Type B pancreatic cell (in vitro differentiated cells): ENCODE results near the gene NEO1. TPM values are rescaled to one million over a fixed set of nuclear protein-coding genes. Genes with fewer than 3 reads are reported as not detected.

ENCODE experiments used
- DNase-seq: peaks from one replicate; pipeline ENCODE4 v3.0.0; 2021; ENCODE audit warnings: mixed read lengths; ENCODE audit not compliant: unreplicated experiment; ENCODE audit errors: extremely low spot score
- H3K27ac Mint-ChIP-seq: 2 replicates; pipeline ENCODE4 v1.8.0; 2021; ENCODE audit warnings: mild to moderate bottlenecking, mixed read lengths
- H3K27me3 Mint-ChIP-seq: 2 replicates; pipeline ENCODE4 v1.8.0; 2021; ENCODE audit warnings: mixed read lengths
- H3K36me3 Mint-ChIP-seq: 2 replicates; pipeline ENCODE4 v1.8.0; 2021; ENCODE audit warnings: mixed read lengths
- H3K4me1 Mint-ChIP-seq: one replicate; pipeline ENCODE4 v1.8.0; 2021; ENCODE audit warnings: mixed read lengths; ENCODE audit not compliant: unreplicated experiment
- H3K4me3 Mint-ChIP-seq: 2 replicates; pipeline ENCODE4 v1.8.0; 2021; ENCODE audit warnings: mild to moderate bottlenecking, mixed read lengths
- H3K9me3 Mint-ChIP-seq: 2 replicates; pipeline ENCODE4 v1.8.0; 2021; ENCODE audit warnings: mixed read lengths
- total RNA-seq: library from RNA; stranded (reverse); gene quantifications from 2 replicates; pipeline ENCODE4 v1.2.1, GENCODE V29; 2021; ENCODE audit warnings: low replicate concordance
- TF ChIP-seq, protein P1 (sequence below): fragments of 200-600 bp; sonication (generic); conservative IDR thresholded peaks from 2 replicates; pipeline ENCODE4 v1.5.0; 2021; ENCODE audit warnings: antibody characterized with exemption, mild to moderate bottlenecking

Gene NEO1
- total RNA-seq, 1 donor from 2014 or later: 94.7 TPM

DNA sequence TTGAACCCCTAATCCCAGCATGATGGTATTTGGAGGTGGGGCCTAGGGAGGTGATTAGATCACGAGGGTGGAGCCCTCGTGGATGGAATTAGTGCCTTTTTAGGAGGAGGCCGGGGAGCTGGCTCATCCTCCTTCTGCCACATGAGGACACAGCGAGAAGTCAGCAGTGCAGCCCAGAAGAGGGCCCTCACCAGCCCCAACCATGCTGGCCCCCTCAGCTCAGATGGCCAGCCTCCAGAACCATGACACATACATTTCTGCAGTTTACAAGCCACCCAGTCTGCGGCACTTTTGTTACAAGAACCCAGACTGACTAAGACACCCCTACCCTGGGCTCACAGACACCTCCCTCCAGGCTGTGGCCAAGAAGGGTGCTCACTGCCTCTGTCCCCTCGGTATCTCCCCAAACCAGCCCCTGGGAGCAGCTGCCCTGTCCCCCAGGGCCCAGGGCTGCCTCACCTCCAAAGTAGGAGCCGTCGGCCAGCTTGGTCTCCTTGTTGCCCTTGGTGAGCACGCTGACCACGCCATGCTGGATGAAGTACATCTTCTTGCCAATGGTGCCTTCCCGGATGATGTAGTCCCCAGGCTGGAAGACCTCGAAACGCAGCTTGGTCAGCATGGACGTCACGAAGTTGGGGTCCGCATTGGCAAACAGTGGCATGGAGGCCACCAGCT lies 272.4 kb downstream of the NEO1 start:
- DNase-seq: no peak
- H3K4me3 Mint-ChIP-seq: no peak overlapping the region
- no peaks in the 10 kb centered on the region for H3K9me3 Mint-ChIP-seq
- peaks cover 3% of the 10 kb centered on the region for H3K27me3 Mint-ChIP-seq
- peaks cover under 1% of the 10 kb centered on the region for H3K4me1 Mint-ChIP-seq
- no peak overlapping the region for H3K27ac Mint-ChIP-seq
- no peaks in the 10 kb centered on the region for H3K36me3 Mint-ChIP-seq
- TF ChIP-seq, protein P1, sequence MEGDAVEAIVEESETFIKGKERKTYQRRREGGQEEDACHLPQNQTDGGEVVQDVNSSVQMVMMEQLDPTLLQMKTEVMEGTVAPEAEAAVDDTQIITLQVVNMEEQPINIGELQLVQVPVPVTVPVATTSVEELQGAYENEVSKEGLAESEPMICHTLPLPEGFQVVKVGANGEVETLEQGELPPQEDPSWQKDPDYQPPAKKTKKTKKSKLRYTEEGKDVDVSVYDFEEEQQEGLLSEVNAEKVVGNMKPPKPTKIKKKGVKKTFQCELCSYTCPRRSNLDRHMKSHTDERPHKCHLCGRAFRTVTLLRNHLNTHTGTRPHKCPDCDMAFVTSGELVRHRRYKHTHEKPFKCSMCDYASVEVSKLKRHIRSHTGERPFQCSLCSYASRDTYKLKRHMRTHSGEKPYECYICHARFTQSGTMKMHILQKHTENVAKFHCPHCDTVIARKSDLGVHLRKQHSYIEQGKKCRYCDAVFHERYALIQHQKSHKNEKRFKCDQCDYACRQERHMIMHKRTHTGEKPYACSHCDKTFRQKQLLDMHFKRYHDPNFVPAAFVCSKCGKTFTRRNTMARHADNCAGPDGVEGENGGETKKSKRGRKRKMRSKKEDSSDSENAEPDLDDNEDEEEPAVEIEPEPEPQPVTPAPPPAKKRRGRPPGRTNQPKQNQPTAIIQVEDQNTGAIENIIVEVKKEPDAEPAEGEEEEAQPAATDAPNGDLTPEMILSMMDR: no peak

DNA sequence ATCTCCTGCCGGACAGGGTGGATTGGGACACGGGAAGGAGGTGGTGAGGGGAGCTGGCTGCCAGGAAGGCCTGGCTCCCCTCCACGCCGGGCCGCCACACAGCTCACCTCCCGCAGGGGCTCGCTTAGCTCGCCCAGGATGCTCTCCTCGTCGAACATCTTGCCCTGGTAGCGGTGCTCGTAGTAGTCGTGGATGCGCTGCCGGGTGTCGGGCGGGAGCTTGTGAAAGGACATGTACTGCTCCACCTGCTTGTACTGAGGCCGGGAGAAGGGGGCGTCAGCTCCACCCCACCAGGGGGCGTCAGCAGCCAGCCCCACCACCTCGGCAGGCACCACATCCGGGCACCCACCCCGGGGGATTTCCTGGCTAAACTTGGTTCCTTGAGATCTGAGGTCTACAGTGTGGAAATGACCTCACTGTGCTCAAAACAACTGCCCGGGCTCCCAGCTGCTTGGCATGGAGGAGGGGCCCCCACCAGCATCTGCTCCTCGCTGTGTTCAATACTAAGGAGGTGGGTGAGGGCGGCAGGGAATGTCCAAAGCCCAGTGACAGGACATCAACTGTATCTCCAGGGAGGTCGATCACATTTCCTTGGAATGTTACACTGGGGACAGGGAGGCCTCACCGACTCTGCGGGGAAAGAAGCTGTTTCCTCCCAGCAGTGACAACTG lies 273.1 kb downstream of the NEO1 start:
- no peaks in the 10 kb centered on the region for H3K9me3 Mint-ChIP-seq

DNA sequence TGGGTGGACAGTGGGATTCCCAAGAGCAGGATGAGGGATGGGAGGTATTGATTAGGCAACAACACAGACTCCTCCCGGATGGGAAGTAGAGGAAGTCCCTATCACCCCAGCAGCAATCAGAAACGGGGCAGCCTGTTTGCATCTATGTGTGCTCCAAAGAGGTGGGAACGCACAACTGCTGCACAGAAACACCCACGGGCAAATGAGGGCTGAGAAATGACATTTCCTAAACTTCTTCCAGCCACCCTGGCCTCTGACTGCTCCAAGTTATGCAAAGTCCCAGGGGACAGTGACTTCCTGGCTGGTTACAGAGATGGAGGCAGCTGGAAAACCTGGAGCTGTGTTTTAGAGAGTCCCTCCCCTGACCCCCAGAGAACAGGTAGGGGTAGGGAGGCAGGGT lies 273.9 kb downstream of the NEO1 start:
- TF ChIP-seq, protein P1: no peak
- peaks cover 3% of the 10 kb centered on the region for H3K27me3 Mint-ChIP-seq
- H3K36me3 Mint-ChIP-seq: no peaks in the 10 kb centered on the region
- H3K27ac Mint-ChIP-seq: no peak overlapping the region
- no peaks in the 10 kb centered on the region for H3K9me3 Mint-ChIP-seq
- H3K4me1 Mint-ChIP-seq: no peaks in the 10 kb centered on the region
- no peak overlapping the region for H3K4me3 Mint-ChIP-seq
- DNase-seq: no peak

More for the DNA sequence above, 273.1 kb downstream of the NEO1 start:
- no peak for DNase-seq
- Mint-ChIP-seq H3K4me1 (no peaks in the 10 kb centered on the region), H3K4me3 (no peak overlapping the region), H3K36me3 (no peaks in the 10 kb centered on the region), H3K27me3 (peaks cover 3% of the 10 kb centered on the region), H3K27ac (no peak overlapping the region)
- TF ChIP-seq, protein P1: peak; percentile 33

DNA sequence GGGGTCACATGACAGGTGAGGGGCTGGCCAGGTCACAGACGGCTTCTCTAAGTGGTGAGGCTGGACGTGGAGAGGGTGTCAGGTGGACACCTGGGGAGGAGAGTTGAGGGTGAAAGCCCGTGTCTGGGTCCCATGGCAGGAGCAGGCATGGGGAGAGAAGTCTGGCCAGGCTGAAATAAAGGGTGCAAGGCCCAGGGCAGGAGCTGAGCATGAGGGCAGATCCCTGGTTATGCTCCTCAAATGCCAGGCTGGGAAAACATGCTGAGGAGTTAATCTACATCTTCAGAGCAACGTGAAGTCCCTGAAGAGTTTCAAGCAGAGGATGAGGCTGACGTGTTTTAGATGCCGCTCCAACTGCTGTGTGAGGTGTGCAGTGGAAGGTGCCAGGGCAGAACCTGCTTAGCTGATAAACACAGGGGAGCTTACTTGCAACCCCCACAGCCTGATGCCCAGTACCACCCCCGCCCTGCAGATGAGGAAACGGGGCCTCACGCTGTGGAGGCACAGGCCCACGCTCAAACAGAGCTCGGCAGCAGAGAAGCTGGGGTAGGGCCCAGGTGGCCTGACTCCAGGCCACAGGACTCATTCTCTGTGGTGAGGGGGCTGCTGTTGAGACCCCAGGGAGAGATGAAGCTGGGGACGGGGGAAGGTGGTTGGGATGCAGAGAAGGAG lies 276.0 kb downstream of the NEO1 start:
- TF ChIP-seq, protein P1: no peak
- Mint-ChIP-seq H3K27me3 (no peaks in the 10 kb centered on the region), H3K36me3 (no peaks in the 10 kb centered on the region), H3K4me3 (no peak overlapping the region), H3K27ac (peak overlapping the region; percentile 21), H3K9me3 (no peaks in the 10 kb centered on the region), H3K4me1 (no peaks in the 10 kb centered on the region)
- no peak for DNase-seq

DNA sequence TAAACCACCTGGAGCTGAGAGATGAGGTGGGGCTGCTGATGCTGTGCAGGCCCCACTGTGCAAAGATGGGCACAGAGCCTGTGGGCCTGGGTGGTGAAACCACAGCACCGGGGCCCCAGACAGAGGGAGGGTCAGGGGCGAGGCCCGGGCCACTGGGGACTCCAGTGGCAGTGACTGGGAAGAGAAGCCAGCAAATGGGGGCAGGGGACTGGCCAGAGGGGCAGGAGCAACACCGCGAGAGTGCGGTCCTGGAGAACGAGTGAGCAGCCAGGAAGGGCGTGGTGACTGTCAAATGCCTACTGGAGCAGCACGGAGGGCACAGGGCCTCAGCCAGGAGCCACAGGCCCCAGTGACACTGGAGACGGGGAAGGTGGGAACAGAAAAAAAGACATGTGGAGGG lies 276.7 kb downstream of the NEO1 start:
- H3K36me3 Mint-ChIP-seq: no peaks in the 10 kb centered on the region
- H3K4me3 Mint-ChIP-seq: no peak overlapping the region
- TF ChIP-seq, protein P1: no peak
- H3K27ac Mint-ChIP-seq: no peak overlapping the region
- H3K9me3 Mint-ChIP-seq: no peaks in the 10 kb centered on the region
- H3K4me1 Mint-ChIP-seq: no peaks in the 10 kb centered on the region
- no peaks in the 10 kb centered on the region for H3K27me3 Mint-ChIP-seq
- no peak for DNase-seq
